ENCODE data around the gene MYO5B.

DNA sequence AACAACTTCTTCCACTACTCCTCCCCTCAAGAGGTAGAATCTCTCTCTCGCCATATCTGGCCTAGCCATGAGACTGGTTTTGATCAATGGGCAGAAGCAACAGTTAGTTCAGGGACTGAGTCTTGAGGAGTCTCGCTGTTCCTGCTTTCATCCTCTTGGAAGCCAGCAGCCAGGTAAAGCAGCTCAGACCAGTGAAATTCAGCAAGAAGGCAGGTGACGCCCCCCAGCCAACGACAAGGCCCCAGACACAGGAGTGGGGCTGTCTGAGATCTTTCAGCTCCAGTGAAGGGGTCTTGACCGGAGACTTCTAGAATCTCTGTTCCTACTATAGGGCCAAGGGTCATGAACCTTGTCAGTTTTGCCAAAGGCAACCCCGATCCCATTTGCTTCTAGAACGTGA lies 341.9 kb downstream of the MYO5B start:
- no peak for TF ChIP-seq GATA2 (IDR thresholded peaks at IDR 0.05; ENCODE audit: low read depth, low read length)
- TF ChIP-seq GATA3 (IDR thresholded peaks at IDR 0.05; ENCODE audit: low read depth, low read length) = no peak

Measured in SH-SY5Y (cell line).